HG03139 (cell line): ENCODE measurements around the gene CMPK1.

ENCODE experiments used
- ATAC-seq: cut with Tn5 transposase; IDR thresholded peaks from one replicate; pipeline ENCODE4 v1.9.1; 2021; ENCODE audit not compliant: unreplicated experiment

CMPK1 gene

GRCh38 chr1:47393141-47393540, 59.6 kb downstream of the CMPK1 start:
- ATAC-seq: no peak

- ATAC-seq: no peak
Measured at GRCh38 chr1:47395433-47395832, 61.8 kb downstream of the CMPK1 start.

DNA sequence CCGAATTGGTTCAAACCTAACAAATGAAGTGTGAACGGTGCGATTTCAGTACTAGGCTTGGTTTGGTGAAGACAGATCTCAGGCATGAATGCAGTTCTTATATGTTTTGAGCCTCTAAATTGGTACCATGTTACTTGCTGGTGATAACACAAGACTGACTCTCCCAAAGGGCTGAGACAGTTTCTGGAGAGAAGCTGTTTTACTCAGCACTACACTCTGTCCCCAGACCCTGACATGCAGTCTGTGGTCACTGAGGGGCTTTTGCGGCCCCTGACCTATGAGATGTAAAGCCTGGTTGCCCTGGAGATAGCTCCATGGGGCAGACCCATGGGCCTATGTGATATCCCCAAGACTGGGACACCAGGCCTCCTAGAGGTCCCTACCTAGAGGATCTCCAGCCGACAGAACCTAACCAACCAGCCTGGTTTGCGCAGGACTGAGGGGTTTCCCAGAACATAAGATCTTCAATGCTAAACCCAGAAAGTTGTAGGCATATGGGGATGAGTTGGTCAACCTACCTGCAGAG, 63.1 kb downstream of the CMPK1 start:
- no peak for ATAC-seq

DNA sequence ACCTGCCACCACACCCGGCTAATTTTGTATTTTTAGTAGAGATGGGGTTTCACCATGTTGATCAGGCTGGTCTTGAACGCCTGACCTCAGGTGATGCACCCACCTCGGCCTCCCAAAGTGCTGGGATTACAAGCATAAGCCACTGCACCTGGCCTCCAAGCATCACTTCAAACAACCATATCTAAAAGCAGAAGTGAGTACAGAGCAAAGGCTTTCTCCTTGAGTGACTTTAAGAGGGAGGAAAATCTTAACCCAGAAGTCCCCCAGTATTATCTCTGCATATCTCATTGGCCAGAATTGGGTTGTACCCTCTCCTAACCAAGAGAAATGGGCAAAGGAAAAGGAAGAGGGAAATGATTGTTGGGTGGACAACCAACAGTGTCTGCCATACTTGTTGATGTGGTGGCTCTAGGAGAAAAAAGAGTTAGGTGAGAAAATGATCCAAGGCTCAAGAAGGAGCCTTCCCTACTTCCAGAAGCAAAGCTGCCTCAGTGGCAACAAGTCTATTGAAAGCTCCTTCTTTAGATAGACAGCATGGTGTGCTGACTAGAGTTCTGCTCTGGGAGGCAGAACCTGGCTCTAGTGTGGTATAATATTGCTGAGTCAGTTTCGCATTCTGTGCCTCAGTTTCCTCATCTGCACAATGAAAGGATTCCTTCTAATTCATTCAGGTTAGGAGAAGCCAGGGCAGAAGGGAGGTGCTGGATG, 65.7 kb downstream of the CMPK1 start:
- no peak for ATAC-seq

DNA sequence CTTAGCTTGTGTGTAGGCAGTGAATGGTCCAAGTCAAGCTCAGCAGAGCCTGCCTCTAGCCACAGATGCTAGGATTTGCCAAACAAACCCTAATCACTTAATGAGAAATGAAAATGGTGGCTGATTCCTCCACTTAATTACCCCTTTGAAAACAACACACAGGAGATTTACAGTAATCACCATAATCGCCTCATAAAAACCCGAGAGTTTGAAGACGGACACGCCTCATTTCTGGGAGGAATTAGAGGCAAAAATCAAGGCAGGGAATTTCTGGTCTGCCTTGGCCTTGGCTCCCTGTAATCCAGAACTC, 66.2 kb downstream of the CMPK1 start:
- no peak for ATAC-seq

- no peak for ATAC-seq
Measured at GRCh38 chr1:47401761-47402160, 68.2 kb downstream of the CMPK1 start.

DNA sequence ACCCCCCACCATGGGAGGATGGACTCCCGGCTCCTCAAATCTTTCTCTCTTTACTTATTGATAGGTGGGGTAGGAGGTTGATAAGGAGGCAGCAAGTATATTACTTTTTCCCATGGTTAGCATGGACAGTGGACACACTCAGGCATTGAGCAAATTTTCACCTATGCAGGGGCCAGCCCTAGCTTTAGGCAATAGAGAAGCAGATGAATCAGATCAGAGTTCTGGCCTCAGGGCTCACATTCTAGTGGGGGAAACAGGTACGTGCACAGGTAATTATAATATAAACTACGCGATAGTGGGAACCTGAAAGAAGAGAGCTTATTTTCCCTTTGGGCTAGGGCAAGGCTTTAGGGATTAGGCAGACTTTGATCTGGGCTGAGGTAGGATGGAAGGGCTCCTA, 69.0 kb downstream of the CMPK1 start:
- ATAC-seq: no peak

- no peak for ATAC-seq
Measured at GRCh38 chr1:47403321-47403910, 69.8 kb downstream of the CMPK1 start.

GRCh38 chr1:47405697-47406096, 72.1 kb downstream of the CMPK1 start:
- no peak for ATAC-seq

DNA sequence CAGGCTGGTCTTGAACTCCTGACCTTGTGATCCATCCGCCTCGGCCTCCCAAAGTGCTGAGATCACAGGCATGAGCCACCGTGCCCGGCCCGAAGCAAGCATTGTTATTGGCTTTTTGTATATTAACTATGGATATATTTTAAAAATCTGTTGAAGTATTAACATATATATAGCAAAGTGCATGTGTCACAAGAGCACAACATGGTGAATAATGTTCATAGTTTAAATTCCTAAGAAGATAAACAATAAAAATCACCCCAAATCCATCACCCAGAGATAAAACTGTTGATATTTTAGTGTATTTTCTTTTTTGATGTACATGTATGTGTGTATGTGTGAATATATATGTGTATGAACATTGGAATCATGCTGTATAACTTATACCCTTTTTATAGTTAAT, 73.4 kb downstream of the CMPK1 start:
- no peak for ATAC-seq

DNA sequence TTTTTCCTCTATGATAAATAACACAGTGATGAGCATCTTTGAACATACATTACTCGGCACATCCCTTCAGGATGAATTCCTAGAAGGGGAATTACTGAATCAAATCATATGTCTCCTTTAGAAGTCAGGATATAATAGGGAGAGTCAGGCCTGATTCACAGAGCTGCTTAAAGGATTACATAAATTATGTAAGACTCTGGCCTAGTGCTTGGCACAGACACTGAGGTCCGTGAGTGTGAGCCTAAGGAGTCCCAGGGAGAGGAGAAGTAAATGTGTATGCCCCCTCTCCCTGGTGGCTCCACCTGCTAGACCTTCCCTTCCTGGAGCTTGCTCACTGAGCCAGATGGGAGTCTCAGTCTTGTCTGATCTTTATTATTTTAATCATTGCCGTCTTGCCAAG, 73.9 kb downstream of the CMPK1 start:
- ATAC-seq: no peak

DNA sequence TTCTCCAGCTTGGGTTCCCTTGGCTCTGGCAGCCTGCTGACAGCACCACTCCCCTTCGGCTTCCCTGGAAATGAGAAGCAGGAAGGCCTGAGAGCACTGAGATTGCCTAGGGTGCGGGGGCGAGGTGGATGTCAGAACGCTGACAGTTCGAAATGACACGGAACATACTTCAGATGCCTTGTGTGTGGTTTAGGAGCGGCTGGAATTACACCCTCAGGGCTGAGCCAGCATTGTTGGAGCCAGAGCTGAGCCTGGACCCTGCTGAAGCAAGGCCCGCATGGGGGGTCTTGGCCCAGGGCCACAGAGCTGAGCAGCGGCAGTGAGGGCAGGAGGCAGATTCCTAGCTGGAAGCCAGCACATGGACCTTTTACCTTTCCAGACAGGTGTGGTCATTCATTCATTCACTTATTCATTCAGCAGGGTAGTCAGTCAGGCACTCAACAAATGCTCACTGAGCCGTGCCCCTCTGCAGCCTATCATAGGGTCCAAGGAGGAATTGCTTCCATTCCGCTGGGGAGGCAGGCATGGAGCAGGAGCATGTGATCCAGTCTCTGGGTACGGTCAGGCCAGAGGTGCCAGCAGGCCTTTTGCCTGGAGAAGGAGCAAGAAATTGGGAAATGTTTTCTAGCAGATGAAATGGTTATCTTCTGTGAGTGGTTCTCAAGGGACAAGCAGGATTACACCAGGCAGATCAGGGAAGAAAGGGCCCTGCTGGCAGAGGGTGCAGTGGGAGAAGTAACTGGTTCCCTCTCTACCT, 75.9 kb downstream of the CMPK1 start:
- ATAC-seq: no peak

- no peak for ATAC-seq
Measured at GRCh38 chr1:47410068-47410455, 76.5 kb downstream of the CMPK1 start.

- ATAC-seq: no peak
Measured at GRCh38 chr1:47411436-47411835, 77.8 kb downstream of the CMPK1 start.

DNA sequence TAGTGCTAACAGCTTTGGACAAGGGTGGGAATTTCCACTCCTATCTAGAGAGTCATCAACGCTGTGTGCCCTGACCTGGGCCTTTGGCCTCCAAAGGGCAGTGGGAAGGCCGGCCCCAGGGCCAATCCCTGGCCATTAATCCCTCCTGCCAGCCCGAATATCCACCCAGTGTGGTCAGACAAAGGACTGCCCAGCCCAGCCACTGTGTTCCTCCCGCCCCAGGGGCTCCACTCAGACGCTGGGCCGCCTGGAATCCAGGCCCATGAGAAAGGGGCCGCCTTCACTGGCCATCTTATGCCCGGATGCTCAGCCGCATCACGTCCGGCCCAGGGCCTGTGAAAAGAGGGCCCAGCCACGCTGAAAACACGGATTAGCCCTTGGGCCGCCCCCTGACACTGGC, 78.8 kb downstream of the CMPK1 start:
- ATAC-seq: no peak

GRCh38 chr1:47415728-47416318, 82.2 kb downstream of the CMPK1 start, which contains the start of gene FOXE3:
Gene FOXE3, plus strand, starts transcription at chr1:47416285. Its CDS starts 31 bp downstream, at chr1:47416316.
- no peak for ATAC-seq

DNA sequence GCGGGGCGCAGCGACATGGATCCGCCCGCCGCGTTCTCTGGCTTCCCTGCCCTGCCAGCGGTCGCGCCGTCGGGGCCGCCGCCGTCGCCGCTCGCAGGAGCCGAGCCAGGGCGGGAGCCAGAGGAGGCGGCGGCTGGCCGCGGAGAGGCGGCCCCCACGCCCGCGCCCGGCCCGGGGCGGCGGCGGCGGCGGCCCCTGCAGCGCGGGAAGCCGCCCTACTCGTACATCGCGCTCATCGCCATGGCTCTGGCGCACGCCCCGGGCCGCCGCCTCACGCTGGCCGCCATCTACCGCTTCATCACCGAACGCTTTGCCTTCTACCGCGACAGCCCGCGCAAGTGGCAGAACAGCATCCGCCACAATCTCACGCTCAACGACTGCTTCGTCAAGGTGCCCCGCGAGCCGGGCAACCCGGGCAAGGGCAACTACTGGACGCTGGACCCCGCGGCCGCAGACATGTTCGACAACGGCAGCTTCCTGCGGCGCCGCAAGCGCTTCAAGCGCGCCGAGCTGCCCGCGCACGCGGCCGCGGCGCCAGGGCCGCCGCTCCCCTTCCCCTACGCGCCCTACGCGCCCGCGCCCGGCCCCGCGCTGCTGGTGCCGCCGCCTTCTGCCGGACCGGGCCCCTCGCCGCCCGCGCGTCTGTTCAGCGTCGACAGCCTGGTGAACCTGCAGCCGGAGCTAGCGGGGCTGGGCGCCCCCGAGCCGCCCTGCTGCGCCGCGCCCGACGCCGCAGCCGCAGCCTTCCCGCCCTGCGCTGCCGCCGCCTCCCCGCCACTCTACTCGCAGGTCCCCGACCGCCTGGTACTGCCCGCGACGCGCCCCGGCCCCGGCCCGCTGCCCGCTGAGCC, 83.0 kb downstream of the CMPK1 start:
- no peak for ATAC-seq

- no peak for ATAC-seq
Measured at GRCh38 chr1:47417170-47418044, 83.8 kb downstream of the CMPK1 start.

DNA sequence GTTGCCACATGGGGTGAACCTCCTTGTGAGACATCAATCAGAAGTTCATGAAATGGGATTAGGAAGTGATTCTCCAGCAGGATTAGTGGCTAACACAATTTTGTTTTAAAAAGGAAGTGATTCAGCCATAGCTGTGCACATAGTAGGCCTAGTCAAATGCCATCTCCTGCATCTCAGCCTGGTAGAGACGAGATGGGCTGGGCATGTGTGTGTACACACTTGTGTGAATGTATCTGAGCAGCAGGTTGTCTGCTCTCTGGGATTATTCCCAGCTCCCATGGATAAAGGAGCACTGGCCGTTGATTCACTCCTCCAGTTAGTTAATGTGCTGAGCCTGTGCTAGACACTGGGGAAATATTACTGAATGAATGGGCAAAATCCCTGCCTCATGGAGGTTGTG, 84.5 kb downstream of the CMPK1 start:
- no peak for ATAC-seq
